CD1c-positive myeloid dendritic cell (primary cell): ENCODE measurements around the gene CCL19.
"Not testable (repeated sequence)": the region's sequence is repeated elsewhere in the genome, so short reads cannot be mapped to it uniquely, and the experiment has no call there.

Experiments used
- DNase-seq: peaks from one replicate; pipeline ENCODE4 v3.0.0-alpha.2; 2016; ENCODE audit errors: extremely low spot score

The CCL19 gene

GRCh38 chr9:34690983-34691935 lies at the start of gene CCL19:
Gene CCL19, minus strand, starts transcription at chr9:34691276. Its CDS starts 137 bp downstream, at chr9:34691139.
- peak; percentile 3 for DNase-seq

- not testable (repeated sequence) for DNase-seq
Measured at GRCh38 chr9:34740176-34740575, 49.1 kb upstream of the CCL19 start.

GRCh38 chr9:34737677-34738260 lies 46.7 kb upstream of the CCL19 start:
- DNase-seq: no peak

GRCh38 chr9:34734720-34735119 lies 43.6 kb upstream of the CCL19 start:
- DNase-seq: no peak

GRCh38 chr9:34732886-34733285 lies 41.8 kb upstream of the CCL19 start:
- DNase-seq: no peak

- no peak for DNase-seq
Measured at GRCh38 chr9:34732478-34732877, 41.4 kb upstream of the CCL19 start.

- no peak for DNase-seq
Measured at GRCh38 chr9:34723141-34723540, 32.1 kb upstream of the CCL19 start.

- DNase-seq: not testable (repeated sequence)
Measured at GRCh38 chr9:34719769-34720025, 28.6 kb upstream of the CCL19 start.

- no peak for DNase-seq
Measured at GRCh38 chr9:34719021-34719768, 28.1 kb upstream of the CCL19 start.

GRCh38 chr9:34717996-34718614 lies 27.0 kb upstream of the CCL19 start:
- no peak for DNase-seq

GRCh38 chr9:34716711-34717110 lies 25.6 kb upstream of the CCL19 start:
- no peak for DNase-seq

GRCh38 chr9:34715639-34716215 lies 24.7 kb upstream of the CCL19 start:
- no peak for DNase-seq

- DNase-seq: no peak
Measured at GRCh38 chr9:34714007-34714406, 22.9 kb upstream of the CCL19 start.

GRCh38 chr9:34712140-34712539 lies 21.1 kb upstream of the CCL19 start:
- DNase-seq: no peak

GRCh38 chr9:34710023-34710422 lies 18.9 kb upstream of the CCL19 start, which contains the start of gene CCL21:
Gene CCL21, minus strand, starts transcription at chr9:34710136. Its CDS starts 70 bp downstream, at chr9:34710066.
- peak; percentile 36 for DNase-seq

GRCh38 chr9:34709196-34709978 lies 18.3 kb upstream of the CCL19 start:
- DNase-seq: no peak

- no peak for DNase-seq
Measured at GRCh38 chr9:34707130-34707529, 16.1 kb upstream of the CCL19 start.

- peak; percentile 80 for DNase-seq
Measured at GRCh38 chr9:34701769-34702736, 11.0 kb upstream of the CCL19 start.

- DNase-seq: peak; percentile 77
Measured at GRCh38 chr9:34701023-34701768, 10.1 kb upstream of the CCL19 start.
